Fibroblast of lung (primary cell): ENCODE data around the gene ALS2CL. TPM values are rescaled to one million over a fixed set of nuclear protein-coding genes. Genes with fewer than 3 reads are reported as not detected.

ENCODE experiments used
- DNase-seq, 2 donors: peaks; one replicate each; pipeline versions ENCODE4 v3.0.0 to v3.0.0-alpha.2; 2010; ENCODE audit warnings: low read depth in 2 of 2
- H2AFZ ChIP-seq: 2 replicates; pipeline ENCODE4 v1.5.1; 2012; ENCODE audit warnings: low read length, control low read depth, inconsistent platforms
- H3K27ac ChIP-seq: 2 replicates; pipeline ENCODE4 v1.5.1; 2011; ENCODE audit warnings: low read length, control low read depth; ENCODE audit not compliant: insufficient read depth
- H3K27me3 ChIP-seq: 2 replicates; pipeline ENCODE4 v1.5.1; 2011; ENCODE audit warnings: mild to moderate bottlenecking, low read length; ENCODE audit not compliant: control insufficient read depth, insufficient read depth
- H3K36me3 ChIP-seq: 2 replicates; pipeline ENCODE4 v1.5.1; 2011; ENCODE audit warnings: low read length; ENCODE audit not compliant: control insufficient read depth, insufficient read depth
- H3K4me1 ChIP-seq: 2 replicates; pipeline ENCODE4 v1.5.1; 2011; ENCODE audit warnings: low read length; ENCODE audit not compliant: control insufficient read depth, insufficient read depth; ENCODE audit errors: extremely low read depth
- H3K4me2 ChIP-seq: 2 replicates; pipeline ENCODE4 v1.5.1; 2011; ENCODE audit warnings: low read length, control low read depth; ENCODE audit not compliant: insufficient read depth; ENCODE audit errors: extremely low read depth
- H3K4me3 ChIP-seq, 4 experiments: fragments of 200-600 bp in 1 of 4; sonication (generic) in 1 of 4; replicated peaks in 1 of 4; 2 replicates each; pipeline ENCODE4 v1.5.1; 2011 to 2016; ENCODE audit warnings: low read length in 4 of 4, low read depth in 3 of 4, mild to moderate bottlenecking in 3 of 4, control low read depth in 2 of 4, inconsistent platforms in 1 of 4, mixed read lengths in 1 of 4; ENCODE audit not compliant: insufficient read depth in 1 of 4; ENCODE audit errors: control extremely low read depth in 1 of 4
- H3K79me2 ChIP-seq: 2 replicates; pipeline ENCODE4 v1.5.1; 2012; ENCODE audit warnings: mild to moderate bottlenecking, low read length, inconsistent platforms; ENCODE audit not compliant: control insufficient read depth, insufficient read depth
- H3K9ac ChIP-seq: 2 replicates; pipeline ENCODE4 v1.5.1; 2011; ENCODE audit warnings: mild to moderate bottlenecking, low read length, control low read depth; ENCODE audit not compliant: insufficient read depth
- H3K9me3 ChIP-seq: 2 replicates; pipeline ENCODE4 v1.5.1; 2012; ENCODE audit warnings: low read depth, low read length; ENCODE audit not compliant: control insufficient read depth, insufficient read depth
- H4K20me1 ChIP-seq: 2 replicates; pipeline ENCODE4 v1.5.1; 2011; ENCODE audit warnings: low read length; ENCODE audit not compliant: control insufficient read depth, insufficient read depth; ENCODE audit errors: extremely low read depth
- CTCF ChIP-seq, 2 donors: IDR thresholded peaks in 1 of 2; conservative IDR thresholded peaks in 1 of 2; 1 replicate in 1 of 2; 2 replicates in 1 of 2; pipeline ENCODE4 v1.5.1; 2011 to 2012; ENCODE audit warnings: low read length in 2 of 2, control low read depth in 1 of 2, inconsistent platforms in 1 of 2, low read depth in 1 of 2, mild to moderate bottlenecking in 1 of 2
- EZH2 ChIP-seq: IDR thresholded peaks from 2 replicates; pipeline ENCODE4 v1.5.1; 2012; ENCODE audit warnings: low read length, control low read depth, mild to moderate bottlenecking; ENCODE audit errors: missing control alignments
- polyA plus RNA-seq, 2 donors: library from polyadenylated mRNA; depleted of rRNA in 1 of 2; stranded (reverse) in 1 of 2; unstranded in 1 of 2; fragments of >200 nt; gene quantifications; 2 replicates each; pipeline ENCODE4 v1.2.1, GENCODE V29; 2011 to 2012; ENCODE audit warnings: missing spikeins in 1 of 2
- total RNA-seq: library from RNA; depleted of rRNA; stranded (reverse); fragments of >200 nt; gene quantifications from 2 replicates; pipeline ENCODE4 v1.2.1, GENCODE V29; 2014

Gene ALS2CL
- total and polyA plus RNA-seq, 2 donors (not counting 1 experiment from before 2014, with no cell fraction given) = 4.4 to 19.7 TPM

- no peak overlapping the region for H2AFZ ChIP-seq
- H3K27me3 ChIP-seq = no peaks in the 10 kb centered on the region
- TF ChIP-seq EZH2 = no peak
- TF ChIP-seq CTCF (conservative IDR thresholded peaks at IDR 0.05 in 1 of 2, IDR thresholded peaks at IDR 0.05 in 1 of 2; ENCODE audit: low read depth in 1 of 2, low read length in 2 of 2) = no peak
- no peak overlapping the region for H3K27ac ChIP-seq
- H3K9me3 ChIP-seq = no peaks in the 10 kb centered on the region
- H3K9ac ChIP-seq = no peak overlapping the region
- no peak overlapping the region for H3K4me3 ChIP-seq
- no peak overlapping the region for H3K4me2 ChIP-seq
- DNase-seq = no peak
- H3K79me2 ChIP-seq = no peaks in the 10 kb centered on the region
- H4K20me1 ChIP-seq = no peaks in the 10 kb centered on the region
- H3K4me1 ChIP-seq = no peaks in the 10 kb centered on the region
- H3K36me3 ChIP-seq = no peaks in the 10 kb centered on the region
Measured at GRCh38 chr3:46639221-46639620, 54.3 kb downstream of the ALS2CL start.

- Histone ChIP-seq H2AFZ (no peak overlapping the region), H3K9ac (no peak overlapping the region), H3K27me3 (no peaks in the 10 kb centered on the region), H3K9me3 (no peaks in the 10 kb centered on the region), H3K36me3 (no peaks in the 10 kb centered on the region), H3K27ac (no peak overlapping the region), H3K4me2 (no peak overlapping the region), H3K79me2 (no peaks in the 10 kb centered on the region), H3K4me3 (no peak overlapping the region), H4K20me1 (no peaks in the 10 kb centered on the region), H3K4me1 (no peaks in the 10 kb centered on the region)
- DNase-seq = no peak
- TF ChIP-seq EZH2 (no peak), CTCF (conservative IDR thresholded peaks at IDR 0.05 in 1 of 2, IDR thresholded peaks at IDR 0.05 in 1 of 2; ENCODE audit: low read depth in 1 of 2, low read length in 2 of 2) (no peak)
Measured at GRCh38 chr3:46634856-46635255, 58.6 kb downstream of the ALS2CL start.

GRCh38 chr3:46632792-46633191 lies 60.7 kb downstream of the ALS2CL start:
- Histone ChIP-seq H3K9ac (no peak overlapping the region), H3K79me2 (no peaks in the 10 kb centered on the region), H2AFZ (no peak overlapping the region), H3K4me1 (peaks cover 2% of the 10 kb centered on the region), H4K20me1 (no peaks in the 10 kb centered on the region), H3K4me2 (no peak overlapping the region), H3K27ac (no peak overlapping the region), H3K9me3 (no peaks in the 10 kb centered on the region), H3K27me3 (no peaks in the 10 kb centered on the region), H3K4me3 (no peak overlapping the region), H3K36me3 (no peaks in the 10 kb centered on the region)
- TF ChIP-seq EZH2 = no peak
- no peak for TF ChIP-seq CTCF (conservative IDR thresholded peaks at IDR 0.05 in 1 of 2, IDR thresholded peaks at IDR 0.05 in 1 of 2; ENCODE audit: low read depth in 1 of 2, low read length in 2 of 2)
- peak in 1 of 2 donors; percentile 76 for DNase-seq
